Measurements from ENCODE around the gene VEPH1. TPM values are rescaled to one million over a fixed set of nuclear protein-coding genes. Genes with fewer than 3 reads are reported as not detected.

Gene VEPH1
- total and polyA plus RNA-seq, 9 of the 15 experiments (the other 6 are each of a cell fraction or from before 2014, with no cell fraction given), result 4.5 to 15.6 (median 5.8) TPM

DNA sequence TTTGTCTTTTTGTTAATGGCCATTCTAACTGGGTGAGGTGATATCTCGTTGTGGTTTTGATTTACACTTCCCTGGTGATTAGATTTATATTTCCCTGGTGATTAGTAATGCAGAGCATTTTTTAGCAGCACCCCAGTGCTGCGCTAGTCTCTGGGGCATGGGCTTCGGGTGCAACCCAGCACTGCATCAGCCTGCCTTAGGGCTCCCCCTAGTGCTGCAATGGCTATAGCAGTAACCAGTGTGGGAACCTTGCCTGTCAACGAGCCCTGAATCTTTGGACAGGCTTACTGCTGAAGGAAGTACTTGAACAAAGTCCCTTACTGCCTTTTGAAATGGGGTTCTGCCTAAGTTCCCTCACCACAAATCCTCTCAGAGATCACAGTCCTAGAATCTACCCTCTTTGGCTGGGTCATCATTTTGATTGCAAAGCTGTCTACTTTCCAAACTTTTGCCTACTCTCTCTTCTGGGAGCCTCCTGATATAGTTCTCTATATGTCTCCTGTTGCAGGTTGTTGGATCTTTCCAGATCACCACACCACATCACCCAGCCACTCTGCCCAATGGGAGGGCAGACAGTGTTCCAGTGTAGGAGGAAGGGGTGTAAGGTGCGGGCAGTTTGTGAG, 264.0 kb downstream of the VEPH1 start (continued):
- no peak for TF ChIP-seq TFAM (CRISPR knock-in tag; conservative IDR thresholded peaks at IDR 0.05)
- TF ChIP-seq TCFL5 (CRISPR knock-in tag; conservative IDR thresholded peaks at IDR 0.05), result no peak
- TF ChIP-seq, protein P1, sequence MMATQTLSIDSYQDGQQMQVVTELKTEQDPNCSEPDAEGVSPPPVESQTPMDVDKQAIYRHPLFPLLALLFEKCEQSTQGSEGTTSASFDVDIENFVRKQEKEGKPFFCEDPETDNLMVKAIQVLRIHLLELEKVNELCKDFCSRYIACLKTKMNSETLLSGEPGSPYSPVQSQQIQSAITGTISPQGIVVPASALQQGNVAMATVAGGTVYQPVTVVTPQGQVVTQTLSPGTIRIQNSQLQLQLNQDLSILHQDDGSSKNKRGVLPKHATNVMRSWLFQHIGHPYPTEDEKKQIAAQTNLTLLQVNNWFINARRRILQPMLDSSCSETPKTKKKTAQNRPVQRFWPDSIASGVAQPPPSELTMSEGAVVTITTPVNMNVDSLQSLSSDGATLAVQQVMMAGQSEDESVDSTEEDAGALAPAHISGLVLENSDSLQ (IDR thresholded peaks at IDR 0.05), result 0 out of 2 replicates have a peak, but pooled peaks have one; percentile 18
- 0 out of 2 replicates have a peak, but pooled peaks have one; percentile 1 for TF ChIP-seq MAFK (IDR thresholded peaks at IDR 0.05; ENCODE audit: low read length)
- TF ChIP-seq ZNF316 (IDR thresholded peaks at IDR 0.05), result no peak
- TF ChIP-seq, protein P2, sequence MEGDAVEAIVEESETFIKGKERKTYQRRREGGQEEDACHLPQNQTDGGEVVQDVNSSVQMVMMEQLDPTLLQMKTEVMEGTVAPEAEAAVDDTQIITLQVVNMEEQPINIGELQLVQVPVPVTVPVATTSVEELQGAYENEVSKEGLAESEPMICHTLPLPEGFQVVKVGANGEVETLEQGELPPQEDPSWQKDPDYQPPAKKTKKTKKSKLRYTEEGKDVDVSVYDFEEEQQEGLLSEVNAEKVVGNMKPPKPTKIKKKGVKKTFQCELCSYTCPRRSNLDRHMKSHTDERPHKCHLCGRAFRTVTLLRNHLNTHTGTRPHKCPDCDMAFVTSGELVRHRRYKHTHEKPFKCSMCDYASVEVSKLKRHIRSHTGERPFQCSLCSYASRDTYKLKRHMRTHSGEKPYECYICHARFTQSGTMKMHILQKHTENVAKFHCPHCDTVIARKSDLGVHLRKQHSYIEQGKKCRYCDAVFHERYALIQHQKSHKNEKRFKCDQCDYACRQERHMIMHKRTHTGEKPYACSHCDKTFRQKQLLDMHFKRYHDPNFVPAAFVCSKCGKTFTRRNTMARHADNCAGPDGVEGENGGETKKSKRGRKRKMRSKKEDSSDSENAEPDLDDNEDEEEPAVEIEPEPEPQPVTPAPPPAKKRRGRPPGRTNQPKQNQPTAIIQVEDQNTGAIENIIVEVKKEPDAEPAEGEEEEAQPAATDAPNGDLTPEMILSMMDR (IDR thresholded peaks at IDR 0.05 in 2 of 3, conservative IDR thresholded peaks at IDR 0.05 in 1 of 3; ENCODE audit: insufficient read depth in 2 of 3, low read depth in 1 of 3, low read length in 3 of 3), result peak; percentile 88 to 92 (median 91)
- peak; percentile 44; the same call in 1 of the 2 replicates for TF ChIP-seq CC2D1A (IDR thresholded peaks at IDR 0.05)
- TF ChIP-seq, protein P3, sequence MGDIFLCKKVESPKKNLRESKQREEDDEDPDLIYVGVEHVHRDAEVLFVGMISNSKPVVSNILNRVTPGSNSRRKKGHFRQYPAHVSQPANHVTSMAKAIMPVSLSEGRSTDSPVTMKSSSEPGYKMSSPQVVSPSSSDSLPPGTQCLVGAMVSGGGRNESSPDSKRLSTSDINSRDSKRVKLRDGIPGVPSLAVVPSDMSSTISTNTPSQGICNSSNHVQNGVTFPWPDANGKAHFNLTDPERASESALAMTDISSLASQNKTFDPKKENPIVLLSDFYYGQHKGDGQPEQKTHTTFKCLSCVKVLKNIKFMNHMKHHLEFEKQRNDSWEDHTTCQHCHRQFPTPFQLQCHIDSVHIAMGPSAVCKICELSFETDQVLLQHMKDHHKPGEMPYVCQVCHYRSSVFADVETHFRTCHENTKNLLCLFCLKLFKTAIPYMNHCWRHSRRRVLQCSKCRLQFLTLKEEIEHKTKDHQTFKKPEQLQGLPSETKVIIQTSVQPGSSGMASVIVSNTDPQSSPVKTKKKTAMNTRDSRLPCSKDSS (IDR thresholded peaks at IDR 0.05; ENCODE audit: low read depth, partially characterized antibody), result no peak
- 0 out of 2 replicates have a peak, but pooled peaks have one; percentile 0 for TF ChIP-seq ZNF766 (CRISPR knock-in tag; conservative IDR thresholded peaks at IDR 0.05)
- no peak for TF ChIP-seq HNRNPL (IDR thresholded peaks at IDR 0.05; ENCODE audit: low read depth, low read length)
- TF ChIP-seq, protein P4, sequence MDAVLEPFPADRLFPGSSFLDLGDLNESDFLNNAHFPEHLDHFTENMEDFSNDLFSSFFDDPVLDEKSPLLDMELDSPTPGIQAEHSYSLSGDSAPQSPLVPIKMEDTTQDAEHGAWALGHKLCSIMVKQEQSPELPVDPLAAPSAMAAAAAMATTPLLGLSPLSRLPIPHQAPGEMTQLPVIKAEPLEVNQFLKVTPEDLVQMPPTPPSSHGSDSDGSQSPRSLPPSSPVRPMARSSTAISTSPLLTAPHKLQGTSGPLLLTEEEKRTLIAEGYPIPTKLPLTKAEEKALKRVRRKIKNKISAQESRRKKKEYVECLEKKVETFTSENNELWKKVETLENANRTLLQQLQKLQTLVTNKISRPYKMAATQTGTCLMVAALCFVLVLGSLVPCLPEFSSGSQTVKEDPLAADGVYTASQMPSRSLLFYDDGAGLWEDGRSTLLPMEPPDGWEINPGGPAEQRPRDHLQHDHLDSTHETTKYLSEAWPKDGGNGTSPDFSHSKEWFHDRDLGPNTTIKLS (IDR thresholded peaks at IDR 0.05; ENCODE audit: borderline replicate concordance, low read depth), result no peak
- peak; percentile 34 for TF ChIP-seq MEIS2 (IDR thresholded peaks at IDR 0.05; ENCODE audit: partially characterized antibody)
- no peak for TF ChIP-seq CXXC5 (CRISPR knock-in tag; IDR thresholded peaks at IDR 0.05)
- no peak for TF ChIP-seq ZNF133 (CRISPR knock-in tag; IDR thresholded peaks at IDR 0.05)
- TF ChIP-seq, protein P5, sequence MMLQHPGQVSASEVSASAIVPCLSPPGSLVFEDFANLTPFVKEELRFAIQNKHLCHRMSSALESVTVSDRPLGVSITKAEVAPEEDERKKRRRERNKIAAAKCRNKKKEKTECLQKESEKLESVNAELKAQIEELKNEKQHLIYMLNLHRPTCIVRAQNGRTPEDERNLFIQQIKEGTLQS (IDR thresholded peaks at IDR 0.05), result no peak
- TF ChIP-seq, protein P5 (CRISPR knock-in tag; conservative IDR thresholded peaks at IDR 0.05), result no peak
- no peak for TF ChIP-seq MTA2 (IDR thresholded peaks at IDR 0.05; ENCODE audit: low read depth)
- no peak for TF ChIP-seq CBX2 (IDR thresholded peaks at IDR 0.05; ENCODE audit: insufficient read depth, low read length, poor library complexity, severe bottlenecking)
- peak; percentile 46; the same call in 1 of the 2 replicates for TF ChIP-seq CREM (IDR thresholded peaks at IDR 0.05; ENCODE audit: low read depth)
- TF ChIP-seq STAT5B (CRISPR knock-in tag; IDR thresholded peaks at IDR 0.05), result no peak
- TF ChIP-seq GABPA (tag; conservative IDR thresholded peaks at IDR 0.05; ENCODE audit: low read depth), result no peak
